AG04449 (cell line): ENCODE data around the gene TENM3.

Experiments used
- CTCF ChIA-PET: fragments of 350-600 bp; formaldehyde crosslinking; extraction: SDS; loops from one replicate; lab custom pipeline; 2021; ENCODE audit warnings: antibody characterized with exemption; lab: Yijun Ruan, JAX
- POLR2A ChIA-PET: fragments of 400-600, 350-600 bp; formaldehyde crosslinking; extraction: SDS; loops from one replicate; lab custom pipeline; 2020; ENCODE audit warnings: antibody characterized with exemption, inconsistent platforms; lab: Yijun Ruan, JAX
- DNase-seq: peaks from one replicate; pipeline ENCODE4 v3.0.0-alpha.2; 2010; ENCODE audit warnings: low read depth, low spot score
- H3K4me3 ChIP-seq: 2 replicates; pipeline ENCODE4 v1.5.1; 2011; ENCODE audit warnings: low read depth, mild to moderate bottlenecking, control low read depth, low read length
- TF ChIP-seq, protein P1 (sequence below): IDR thresholded peaks from one replicate; pipeline ENCODE4 v1.5.1; 2011; ENCODE audit warnings: mild to moderate bottlenecking, moderate library complexity, low read length, control low read depth, inconsistent platforms; ENCODE audit not compliant: insufficient read depth; ENCODE audit errors: missing control alignments

Gene TENM3

DNA sequence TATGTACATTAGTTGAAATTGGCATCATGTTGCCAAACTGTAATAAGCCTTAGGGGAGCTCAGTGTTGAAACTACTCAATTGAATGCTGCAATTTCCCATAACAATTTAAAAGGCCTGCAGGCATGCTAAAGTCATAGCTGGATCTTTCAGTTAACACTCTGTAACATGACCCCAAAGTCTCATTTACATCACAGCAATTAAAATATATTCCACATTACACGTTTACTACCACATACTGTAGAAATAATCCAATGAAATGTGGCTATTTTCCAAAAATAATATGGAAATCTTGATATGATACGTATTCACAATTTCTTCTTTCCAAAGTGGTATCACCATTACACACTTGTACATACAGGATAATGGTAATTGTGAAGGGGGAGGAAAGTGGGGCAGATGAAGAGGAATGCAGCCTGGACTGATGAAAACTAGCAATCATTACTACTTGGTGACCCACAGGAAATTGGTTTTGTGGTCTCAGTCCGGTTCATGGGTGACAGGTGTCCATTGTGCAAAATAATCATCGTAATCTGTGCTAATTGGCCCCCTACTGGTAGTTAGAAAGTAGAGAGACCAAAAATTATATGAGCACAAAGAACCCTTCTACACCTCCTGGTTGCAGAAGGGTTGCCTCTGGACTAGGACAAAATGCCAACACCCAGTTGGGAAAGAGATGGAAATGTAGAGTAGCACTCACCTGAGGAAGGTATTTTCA, 63.7 kb downstream of the TENM3 start:
- ChIA-PET POLR2A (interaction anchor here (0.6 to 1.3 kb wide), 2 partner anchors 21 to 40 kb away, joined by 3 to 7 read pairs; no protein-coding TSS in a partner anchor), CTCF (interaction anchor here (0.8 to 0.9 kb wide), 2 partner anchors 10 to 11 kb away, joined by 3 to 7 read pairs; no protein-coding TSS in a partner anchor)
- H3K4me3 ChIP-seq, result no peak overlapping the region
- TF ChIP-seq, protein P1, sequence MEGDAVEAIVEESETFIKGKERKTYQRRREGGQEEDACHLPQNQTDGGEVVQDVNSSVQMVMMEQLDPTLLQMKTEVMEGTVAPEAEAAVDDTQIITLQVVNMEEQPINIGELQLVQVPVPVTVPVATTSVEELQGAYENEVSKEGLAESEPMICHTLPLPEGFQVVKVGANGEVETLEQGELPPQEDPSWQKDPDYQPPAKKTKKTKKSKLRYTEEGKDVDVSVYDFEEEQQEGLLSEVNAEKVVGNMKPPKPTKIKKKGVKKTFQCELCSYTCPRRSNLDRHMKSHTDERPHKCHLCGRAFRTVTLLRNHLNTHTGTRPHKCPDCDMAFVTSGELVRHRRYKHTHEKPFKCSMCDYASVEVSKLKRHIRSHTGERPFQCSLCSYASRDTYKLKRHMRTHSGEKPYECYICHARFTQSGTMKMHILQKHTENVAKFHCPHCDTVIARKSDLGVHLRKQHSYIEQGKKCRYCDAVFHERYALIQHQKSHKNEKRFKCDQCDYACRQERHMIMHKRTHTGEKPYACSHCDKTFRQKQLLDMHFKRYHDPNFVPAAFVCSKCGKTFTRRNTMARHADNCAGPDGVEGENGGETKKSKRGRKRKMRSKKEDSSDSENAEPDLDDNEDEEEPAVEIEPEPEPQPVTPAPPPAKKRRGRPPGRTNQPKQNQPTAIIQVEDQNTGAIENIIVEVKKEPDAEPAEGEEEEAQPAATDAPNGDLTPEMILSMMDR, result no peak
- DNase-seq, result peak; percentile 51

DNA sequence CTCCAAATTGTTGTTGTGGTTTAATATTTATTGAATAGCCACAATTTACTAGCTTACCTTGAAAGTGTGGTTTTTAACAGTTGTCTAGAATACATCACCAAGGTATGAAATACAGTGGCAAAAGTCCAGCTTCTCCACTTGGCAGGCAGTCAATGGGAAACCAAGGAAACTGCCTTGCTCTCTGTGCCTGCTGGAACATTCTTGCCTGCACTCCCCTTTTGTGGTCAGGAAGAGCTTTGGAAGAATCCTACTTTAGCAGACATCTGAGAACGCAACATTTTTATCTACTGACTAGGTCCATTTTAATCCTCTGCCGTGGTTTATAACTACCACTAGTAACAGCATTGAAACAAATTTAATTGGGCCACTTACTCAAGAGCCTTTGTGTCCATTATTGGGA, 64.5 kb downstream of the TENM3 start:
- ChIA-PET CTCF (interaction anchor here (0.9 to 1.5 kb wide), 2 partner anchors 11 to 18 kb away, joined by 3 to 7 read pairs; no protein-coding TSS in a partner anchor), POLR2A (interaction anchor here (0.6 to 1.3 kb wide), 2 partner anchors 22 to 39 kb away, joined by 3 to 7 read pairs; no protein-coding TSS in a partner anchor)
- TF ChIP-seq, protein P1, result no peak
- no peak overlapping the region for H3K4me3 ChIP-seq
- peak; percentile 98 for DNase-seq

DNA sequence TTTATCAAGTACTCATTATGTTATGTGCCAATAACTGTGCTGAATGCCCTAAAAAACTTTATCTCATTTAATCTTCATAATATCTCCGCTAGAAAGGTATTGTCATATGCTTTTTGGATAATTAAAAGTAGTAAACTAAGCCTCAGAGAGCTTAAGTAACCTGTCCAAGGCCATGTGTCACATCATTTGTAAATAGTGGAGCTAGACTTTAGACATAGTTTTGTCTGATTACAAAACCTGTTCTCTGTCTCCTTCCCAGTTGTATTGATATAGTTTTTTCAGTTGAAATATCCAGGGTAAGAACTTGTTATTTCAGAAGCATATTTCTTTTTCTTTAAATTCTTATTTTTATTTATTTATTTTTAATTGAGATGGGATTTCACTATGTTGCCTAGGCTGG, 66.7 kb downstream of the TENM3 start:
- CTCF ChIA-PET, result interaction anchor here (1.1 to 1.7 kb wide), 3 partner anchors 9 to 1167 kb away, joined by 3 to 4 read pairs (median 3); no protein-coding TSS in a partner anchor
- no peak for DNase-seq
- TF ChIP-seq, protein P1, result no peak
- POLR2A ChIA-PET, result no interaction called here
- no peak overlapping the region for H3K4me3 ChIP-seq

DNA sequence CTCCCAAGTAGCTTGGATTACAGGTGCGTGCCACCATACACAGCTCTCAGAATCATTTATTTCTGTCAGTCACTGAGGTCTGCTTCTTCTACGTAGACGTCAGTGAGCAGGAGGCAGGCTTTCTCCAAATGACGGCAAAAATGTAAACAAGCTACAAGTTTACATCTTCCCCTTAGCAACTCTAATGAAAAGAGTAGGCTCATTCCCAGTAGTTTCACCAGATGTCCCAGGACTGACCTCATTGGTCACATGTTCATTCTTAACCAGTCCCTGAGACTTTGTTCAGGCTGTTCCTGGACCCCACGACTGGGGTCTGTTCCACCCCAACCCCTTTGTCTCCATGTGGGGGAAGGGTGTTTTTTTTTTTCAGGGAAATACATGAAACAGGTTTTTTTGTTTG, 67.1 kb downstream of the TENM3 start:
- CTCF ChIA-PET, result interaction anchor here (1.4 to 1.7 kb wide), 2 partner anchors 11 to 1167 kb away, joined by 3 to 4 read pairs; no protein-coding TSS in a partner anchor

DNA sequence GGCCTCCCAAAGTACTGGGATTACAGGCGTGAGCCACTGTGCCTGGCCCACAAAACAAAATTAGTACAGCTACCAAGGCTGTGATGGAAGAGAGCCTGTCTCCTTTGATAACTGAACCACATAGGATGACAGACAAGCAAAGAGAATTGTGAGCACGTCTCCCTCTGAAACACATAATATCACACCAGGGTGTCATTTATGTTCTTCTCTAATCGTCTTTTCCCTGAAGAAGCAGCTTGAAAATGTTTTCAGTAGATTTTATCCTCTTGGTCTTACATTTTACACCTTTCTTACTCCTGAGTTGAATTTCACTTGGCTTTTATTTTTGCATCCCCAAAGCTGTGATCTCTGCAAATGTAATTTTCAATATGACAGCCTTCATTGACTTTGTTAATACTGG, 67.8 kb downstream of the TENM3 start:
- ChIA-PET POLR2A (no interaction called here), CTCF (interaction anchor here (1.4 kb wide), 1 partner anchor 10 kb away, joined by 4 read pairs; no protein-coding TSS in a partner anchor)
- DNase-seq, result no peak

More for the DNA sequence above, 67.1 kb downstream of the TENM3 start:
- TF ChIP-seq, protein P1, result no peak
- POLR2A ChIA-PET, result no interaction called here
- no peak overlapping the region for H3K4me3 ChIP-seq
- no peak for DNase-seq

More for the DNA sequence above, 67.8 kb downstream of the TENM3 start:
- TF ChIP-seq, protein P1, result no peak
- H3K4me3 ChIP-seq, result no peak overlapping the region
